Measurements from ENCODE around the gene TNS2.

DNA sequence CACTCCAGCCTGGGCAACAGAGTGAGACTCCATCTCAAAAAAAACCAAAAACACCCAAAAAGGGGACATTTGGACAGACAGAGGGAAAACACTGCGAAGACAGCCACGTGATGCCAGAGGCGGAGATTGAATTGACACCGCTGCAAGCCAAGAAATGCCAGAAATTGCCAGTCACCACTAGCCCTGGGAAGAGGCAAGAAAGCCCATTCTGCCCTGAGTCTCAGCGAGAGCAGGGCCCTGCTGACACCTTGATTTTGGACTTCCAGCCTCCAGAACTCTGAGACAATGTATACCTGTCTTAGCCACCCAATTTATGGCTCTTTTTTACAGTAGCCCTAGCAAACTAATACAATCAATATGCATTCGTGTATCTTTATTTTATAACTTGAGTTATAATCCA is 40.2 kb downstream of the TNS2 start:
- no peak for TF ChIP-seq CTCF (IDR thresholded peaks at IDR 0.05)
- no peak for TF ChIP-seq POLR2A (IDR thresholded peaks at IDR 0.05)
